OCI-LY7 (cell line): ENCODE data around the gene BMI1. TPM values are rescaled to one million over a fixed set of nuclear protein-coding genes. Genes with fewer than 3 reads are reported as not detected.

Source experiments
- BruUV-seq: library from RNA; stranded (reverse); fragments of 400-500 nt; replicated peaks from 2 replicates; lab custom pipeline; 2021; lab: Mats Ljungman, UMichigan
- CTCF ChIA-PET: fragments of 300-600 bp; sonication (Branson Sonifier 250); formaldehyde crosslinking; loops from one replicate; lab custom pipeline; 2022; ENCODE audit warnings: antibody characterized with exemption; ENCODE audit not compliant: unreplicated experiment; lab: Charles Lee
- POLR2A ChIA-PET: fragments of 300-600 bp; sonication (Branson Sonifier 250); formaldehyde crosslinking; loops from one replicate; lab custom pipeline; 2022; ENCODE audit warnings: antibody characterized with exemption; lab: Charles Lee
- DNase-seq: peaks from one replicate; pipeline ENCODE4 v3.0.0-alpha.2; 2015; ENCODE audit warnings: low spot score
- H2AFZ ChIP-seq: fragments of 200-600 bp; sonication (generic), shearing (Covaris generic); 2 replicates; pipeline ENCODE4 v1.6.1; 2014; ENCODE audit warnings: mild to moderate bottlenecking, antibody characterized with exemption, low read length, moderate library complexity
- H3K27ac ChIP-seq: fragments of 200-600 bp; sonication (generic); 2 replicates; pipeline ENCODE4 v1.5.1; 2014; ENCODE audit warnings: mixed run types, low read depth, mild to moderate bottlenecking, moderate library complexity, low read length, inconsistent platforms; ENCODE audit not compliant: poor library complexity, severe bottlenecking
- H3K36me3 ChIP-seq: fragments of 200-600 bp; sonication (generic); 2 replicates; pipeline ENCODE4 v1.6.1; 2014; ENCODE audit warnings: mild to moderate bottlenecking, antibody characterized with exemption, low read length, moderate library complexity, mixed read lengths; ENCODE audit not compliant: insufficient read depth
- H3K4me1 ChIP-seq: fragments of 200-600 bp; sonication (generic); 2 replicates; pipeline ENCODE4 v1.5.1; 2014; ENCODE audit warnings: mild to moderate bottlenecking, low read length; ENCODE audit not compliant: insufficient read depth, poor library complexity, severe bottlenecking
- H3K4me2 ChIP-seq: fragments of 200-600 bp; sonication (generic); 2 replicates; pipeline ENCODE4 v1.6.1; 2014; ENCODE audit warnings: mild to moderate bottlenecking, low read length
- H3K4me3 ChIP-seq: fragments of 200-600 bp; sonication (generic); 2 replicates; pipeline ENCODE4 v1.5.1; 2014; ENCODE audit warnings: mild to moderate bottlenecking, low read depth, low read length; ENCODE audit not compliant: poor library complexity, severe bottlenecking
- H3K79me2 ChIP-seq: fragments of 200-600 bp; sonication (generic); 2 replicates; pipeline ENCODE4 v1.6.1; 2016; ENCODE audit warnings: low read depth, mild to moderate bottlenecking, low read length, moderate library complexity, mixed read lengths; ENCODE audit not compliant: insufficient read depth
- H3K9me2 ChIP-seq: fragments of 200-600 bp; sonication (generic); 2 replicates; pipeline ENCODE4 v1.6.1; 2016; ENCODE audit warnings: mild to moderate bottlenecking, low read length, mixed read lengths; ENCODE audit not compliant: insufficient read depth
- H3K9me3 ChIP-seq: fragments of 200-600 bp; sonication (generic); 2 replicates; pipeline ENCODE4 v1.6.1; 2014; ENCODE audit warnings: mild to moderate bottlenecking, mixed run types, low read length, mixed read lengths
- H4K20me1 ChIP-seq: fragments of 200-600 bp; sonication (generic); 2 replicates; pipeline ENCODE4 v1.6.1; 2014; ENCODE audit warnings: mild to moderate bottlenecking, antibody characterized with exemption, low read length, moderate library complexity, mixed read lengths; ENCODE audit not compliant: insufficient read depth
- CTCF ChIP-seq: fragments of 200-600 bp; sonication (generic); conservative IDR thresholded peaks from 2 replicates; pipeline ENCODE4 v1.5.1; 2014; ENCODE audit warnings: mild to moderate bottlenecking, antibody characterized with exemption, low read length, moderate library complexity, mixed read lengths
- EZH2phosphoT487 ChIP-seq: fragments of 200-600 bp; sonication (generic); IDR thresholded peaks from 2 replicates; pipeline ENCODE4 v1.6.1; 2018; ENCODE audit warnings: low read depth, borderline replicate concordance, mild to moderate bottlenecking, mixed run types, antibody characterized with exemption, low read length, moderate library complexity, mixed read lengths
- intact Hi-C: fragments of 100-400 bp; cut with micrococcal nuclease; formaldehyde crosslinking; loops from one replicate; pipeline ENCODE4 v1.10.0; 2022; ENCODE audit not compliant: unreplicated experiment
- total RNA-seq, 2 experiments: library from RNA; depleted of rRNA in 1 of 2; stranded (reverse); fragments of >200 nt in 1 of 2; shearing (Covaris generic) in 1 of 2; gene quantifications; 2 replicates each; pipeline ENCODE4 v1.2.3, GENCODE V29; 2014 to 2022

Gene BMI1
- total RNA-seq, 2 experiments from 2014 or later = 7.4 to 17.8 TPM

- H3K27ac ChIP-seq = no peak overlapping the region
- intact Hi-C loops = no loop called here
- no TSS peak for BruUV-seq
- no peaks in the 10 kb centered on the region for H3K9me2 ChIP-seq
- no peak overlapping the region for H2AFZ ChIP-seq
- peak overlapping the region; percentile 98 for H3K4me2 ChIP-seq
- peak; percentile 37 for DNase-seq
- peaks cover 30% of the 10 kb centered on the region for H4K20me1 ChIP-seq
- TF ChIP-seq CTCF = no peak
- TF ChIP-seq EZH2phosphoT487 = no peak
- POLR2A ChIA-PET = interaction anchor here (0.6 to 2.5 kb wide), 3 partner anchors 10 to 53 kb away, joined by 3 to 7 read pairs (median 3); partner anchors contain the start of gene COMMD3
- H3K79me2 ChIP-seq = no peaks in the 10 kb centered on the region
- peak overlapping the region; percentile 61 for H3K4me3 ChIP-seq
- CTCF ChIA-PET = no interaction called here
- peaks cover 8% of the 10 kb centered on the region for H3K4me1 ChIP-seq
- no peaks in the 10 kb centered on the region for H3K9me3 ChIP-seq
- H3K36me3 ChIP-seq = peaks cover 6% of the 10 kb centered on the region
These were observed 4.6 kb downstream of the BMI1 start for GRCh38 chr10:22325272-22326144.

- Histone ChIP-seq H3K9me3 (no peaks in the 10 kb centered on the region), H4K20me1 (peaks cover 30% of the 10 kb centered on the region), H3K4me3 (no peak overlapping the region), H3K4me2 (no peak overlapping the region), H3K27ac (no peak overlapping the region), H3K9me2 (no peaks in the 10 kb centered on the region), H3K4me1 (peaks cover 8% of the 10 kb centered on the region), H3K79me2 (no peaks in the 10 kb centered on the region), H3K36me3 (peaks cover 6% of the 10 kb centered on the region), H2AFZ (no peak overlapping the region)
- no peak for DNase-seq
- intact Hi-C loops = no loop called here
- no peak for TF ChIP-seq CTCF
- no peak for TF ChIP-seq EZH2phosphoT487
- ChIA-PET POLR2A (interaction anchor here (0.7 to 2.5 kb wide), 2 partner anchors 10 to 1123 kb away, joined by 3 to 7 read pairs; partner anchors contain the start of gene COMMD3), CTCF (no interaction called here)
- no TSS peak for BruUV-seq
These were observed 5.3 kb downstream of the BMI1 start for GRCh38 chr10:22326145-22326702.

- POLR2A ChIA-PET = no interaction called here
- TF ChIP-seq CTCF (no peak), EZH2phosphoT487 (no peak)
- no peak overlapping the region for H3K4me3 ChIP-seq
- H3K9me3 ChIP-seq = no peaks in the 10 kb centered on the region
- no peaks in the 10 kb centered on the region for H3K79me2 ChIP-seq
- H2AFZ ChIP-seq = no peak overlapping the region
- intact Hi-C loops = no loop called here
- peaks cover 18% of the 10 kb centered on the region for H4K20me1 ChIP-seq
- no peak overlapping the region for H3K4me2 ChIP-seq
- BruUV-seq = no TSS peak
- peaks cover 19% of the 10 kb centered on the region for H3K4me1 ChIP-seq
- no peak for DNase-seq
- peaks cover 6% of the 10 kb centered on the region for H3K36me3 ChIP-seq
- CTCF ChIA-PET = no interaction called here
- no peak overlapping the region for H3K27ac ChIP-seq
- no peaks in the 10 kb centered on the region for H3K9me2 ChIP-seq
These were observed 8.3 kb downstream of the BMI1 start for GRCh38 chr10:22329150-22329549.
